Measurements from ENCODE around the gene ANTKMT.

GRCh38 chr16:761625-762513 lies 40.9 kb downstream of the ANTKMT start:
- TF ChIP-seq RAD21 (IDR thresholded peaks at IDR 0.05; ENCODE audit: low read length), result no peak
- no peak for TF ChIP-seq CTCF (conservative IDR thresholded peaks at IDR 0.05; ENCODE audit: low read depth, low read length)
- TF ChIP-seq POLR2A (IDR thresholded peaks at IDR 0.05; ENCODE audit: low read depth, low read length), result no peak
- no peak for TF ChIP-seq RFX5 (IDR thresholded peaks at IDR 0.05; ENCODE audit: low read depth, low read length)
- TF ChIP-seq MXI1 (IDR thresholded peaks at IDR 0.05; ENCODE audit: borderline replicate concordance, low read depth, low read length), result no peak
- TF ChIP-seq MAFK (IDR thresholded peaks at IDR 0.05; ENCODE audit: low read depth, low read length), result no peak
- TF ChIP-seq NFE2L2 (IDR thresholded peaks at IDR 0.05; ENCODE audit: low read depth, low read length), result no peak

Measured in IMR-90 (cell line).